Cortex of kidney (tissue), 1 donor: ENCODE data around the gene INTS6.

Source experiments
- DNase-seq: peaks from one replicate; lab custom pipeline; 2025; lab: John Stamatoyannopoulos, UW

Gene INTS6

DNA sequence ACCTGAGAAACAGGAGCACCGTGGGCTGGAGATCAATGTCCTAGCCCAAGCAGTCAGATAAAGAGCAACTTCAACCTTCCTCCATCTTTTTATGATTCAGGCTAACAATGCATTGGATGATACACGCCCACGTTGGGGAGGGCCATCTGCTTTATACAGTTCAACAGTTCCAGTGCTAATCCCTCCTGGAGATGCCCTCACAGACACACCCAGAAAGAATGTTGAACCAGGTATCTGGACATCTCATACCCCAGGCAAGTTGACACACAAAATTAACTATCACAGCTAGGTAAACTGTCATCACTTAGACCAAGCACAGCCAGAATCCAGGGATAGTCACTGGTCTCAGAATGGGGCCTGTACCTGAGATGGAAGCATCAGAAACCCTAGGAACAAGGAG lies 134.0 kb downstream of the INTS6 start:
- no peak for DNase-seq

DNA sequence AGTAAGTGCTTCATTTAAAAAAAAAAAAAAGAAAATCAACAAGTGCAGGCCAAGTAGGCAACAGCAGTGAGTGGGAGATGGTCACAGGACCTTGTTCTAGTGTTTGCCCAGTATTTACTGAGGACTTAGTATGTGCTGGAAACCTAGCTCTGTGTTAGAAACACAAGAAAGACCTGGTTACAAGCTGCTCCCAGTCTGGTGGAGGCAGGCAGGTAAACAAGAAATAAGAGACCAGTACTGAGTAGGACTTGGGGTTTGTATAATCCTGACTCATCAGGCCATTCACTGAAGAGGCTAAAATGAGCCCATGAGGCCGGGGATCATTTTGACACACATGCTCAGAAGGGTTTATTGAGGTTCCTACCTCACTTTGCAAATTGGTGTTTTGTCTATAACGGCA lies 134.8 kb downstream of the INTS6 start:
- DNase-seq: no peak

DNA sequence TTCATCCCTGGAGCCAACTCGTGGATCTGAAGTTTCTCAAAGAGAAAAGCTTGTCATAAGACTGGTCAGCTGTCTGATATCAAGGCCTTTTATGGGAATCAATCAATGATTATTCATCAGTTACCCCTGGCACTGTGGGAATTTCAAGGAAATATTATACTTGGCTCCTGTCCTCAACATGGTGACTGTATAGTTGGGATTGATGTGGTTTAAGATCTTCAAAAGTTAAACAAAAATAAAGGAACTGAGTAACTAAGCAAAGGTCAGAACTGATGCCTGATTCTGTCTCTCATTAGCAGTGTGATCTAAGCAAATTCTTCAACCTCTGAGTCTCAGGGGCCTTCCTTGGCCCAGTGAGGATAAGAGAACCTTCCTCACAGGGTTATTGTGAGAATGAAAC lies 135.6 kb downstream of the INTS6 start:
- DNase-seq: no peak

DNA sequence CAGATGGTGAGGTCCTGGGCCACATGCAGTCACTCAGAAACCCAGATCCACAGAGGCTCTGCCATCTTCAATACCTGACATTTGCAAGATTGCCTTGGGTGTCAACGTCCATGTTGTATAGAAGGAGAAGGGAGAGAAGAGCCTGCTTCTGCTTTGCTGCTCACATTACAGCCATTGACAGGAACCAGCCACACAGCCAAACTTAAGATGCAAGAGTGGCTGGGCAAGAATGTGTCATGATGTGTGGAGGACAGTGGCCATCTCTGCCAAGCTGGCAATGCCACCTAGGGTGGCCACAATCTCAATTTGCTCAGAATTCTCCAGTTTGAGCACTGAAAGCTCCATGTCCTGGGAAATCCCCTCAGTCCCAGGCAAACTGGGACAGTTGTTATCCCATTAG lies 139.2 kb downstream of the INTS6 start:
- no peak for DNase-seq

DNA sequence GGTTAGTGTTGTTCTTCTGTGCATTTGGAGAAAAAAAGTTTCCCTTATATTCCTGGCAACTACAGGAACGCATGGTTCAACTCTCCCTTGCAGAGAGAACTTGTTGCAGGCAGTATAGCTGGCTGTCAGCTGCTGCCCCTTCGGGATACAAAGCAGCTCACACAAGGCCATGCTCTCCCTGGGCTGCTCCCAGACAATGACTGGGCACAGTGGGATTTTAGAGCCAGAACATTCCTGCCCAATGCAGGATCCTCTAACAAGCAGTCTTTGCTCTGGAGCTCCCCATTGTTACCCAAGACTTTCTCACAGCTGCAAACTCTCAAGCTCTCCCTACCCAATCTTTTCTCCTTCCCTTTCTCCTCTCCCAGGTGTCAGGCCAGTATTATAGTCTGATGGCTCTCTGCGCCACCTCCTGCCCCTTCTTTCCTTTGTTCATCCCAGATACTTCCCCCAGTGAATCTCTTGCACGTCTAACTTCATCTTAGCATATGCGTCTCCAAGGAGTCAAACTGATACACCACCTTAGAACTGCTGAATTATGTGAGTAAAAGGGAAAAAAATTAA lies 140.8 kb downstream of the INTS6 start:
- DNase-seq: no peak
